Upper lobe of right lung (tissue), 1 donor: ENCODE data around the gene LDHD. TPM values are rescaled to one million over a fixed set of nuclear protein-coding genes. Genes with fewer than 3 reads are reported as not detected.

ENCODE experiments used
- ATAC-seq: fragments of 200-7000 bp; cut with Tn5 transposase; one replicate; pipeline ENCODE4 v1.9.1; 2020; ENCODE audit warnings: mild to moderate bottlenecking, moderate library complexity
- DNase-seq: peaks from one replicate; pipeline ENCODE4 v3.0.0-alpha.2; 2020
- H3K27ac ChIP-seq: fragments of 200-600 bp; one replicate; pipeline ENCODE4 v1.8.0; 2022
- H3K27me3 ChIP-seq: fragments of 200-600 bp; one replicate; pipeline ENCODE4 v1.8.0; 2022; ENCODE audit warnings: mild to moderate bottlenecking
- H3K36me3 ChIP-seq: fragments of 200-600 bp; one replicate; pipeline ENCODE4 v1.8.0; 2022
- H3K4me1 ChIP-seq: fragments of 200-600 bp; one replicate; pipeline ENCODE4 v1.8.0; 2022
- H3K4me3 ChIP-seq: fragments of 200-600 bp; one replicate; pipeline ENCODE4 v1.8.0; 2022; ENCODE audit warnings: mild to moderate bottlenecking
- H3K9me3 ChIP-seq: fragments of 200-600 bp; one replicate; pipeline ENCODE4 v1.8.0; 2022
- intact Hi-C: fragments of 100-400 bp; cut with DNase I; formaldehyde crosslinking; loops from one replicate; pipeline ENCODE4 v1.11.0; 2022
- total RNA-seq: library from RNA; stranded (reverse); fragmentation: NEBNext Ultra II Directional; extraction: Animal tissue kit (Norgen Biotek cat#: 25700); gene quantifications from one replicate; pipeline ENCODE4 v1.2.1, GENCODE V29; 2021
- TF ChIP-seq, protein P1 (sequence below): fragments of 200-600 bp; IDR thresholded peaks from one replicate; pipeline ENCODE4 v1.8.0; 2022; ENCODE audit warnings: antibody characterized with exemption
- donor health status: DM: no; HTN: yes; CAD: no; lungs with severe emphysema.

The LDHD gene
- total RNA-seq, 1 donor from 2014 or later = 10.7 TPM

DNA sequence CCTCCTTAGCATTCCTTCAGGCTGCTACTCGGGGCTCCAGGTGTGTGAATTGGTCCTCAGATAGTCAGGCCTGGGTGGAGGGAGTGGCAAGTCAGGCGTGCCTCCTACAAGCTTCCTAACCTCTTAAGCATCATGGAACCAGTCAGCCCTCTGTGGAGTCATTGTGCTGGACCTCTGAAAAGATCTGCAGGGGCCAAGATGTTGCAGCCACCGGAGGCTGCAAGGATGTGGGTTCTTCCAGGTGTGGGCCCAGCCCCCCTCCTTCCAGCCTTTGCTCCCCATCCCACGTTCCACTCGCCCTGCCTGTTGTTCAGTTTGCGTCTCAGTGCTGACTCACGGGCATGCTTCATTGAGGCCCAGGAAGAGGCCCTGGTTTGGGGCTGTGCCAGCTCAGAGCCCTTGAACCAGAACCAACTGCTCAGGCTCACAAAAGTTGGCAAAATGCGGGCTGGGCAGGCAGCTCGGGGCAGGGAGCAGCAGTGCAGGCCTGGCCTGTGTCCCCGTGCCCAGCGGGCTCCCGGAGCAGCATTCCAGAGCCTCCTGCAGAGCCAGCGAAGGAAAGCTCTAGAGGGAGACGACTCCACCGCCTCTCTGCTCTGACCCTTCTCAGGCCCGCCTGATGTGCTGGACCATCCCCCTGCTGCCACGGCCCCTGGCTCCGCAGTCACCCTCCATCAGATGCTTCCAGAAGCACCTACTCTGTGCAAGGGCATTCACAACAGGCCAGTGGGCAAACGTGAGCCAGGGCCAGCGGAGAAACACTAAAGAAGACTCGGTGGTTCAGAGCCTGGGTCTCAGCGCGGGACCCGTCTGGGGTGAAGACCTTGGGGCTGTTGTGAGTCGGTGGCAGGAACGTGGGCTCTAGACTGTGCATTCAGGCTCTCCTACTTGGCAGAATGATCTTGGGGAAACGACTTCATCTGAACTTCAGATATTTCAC is 7.5 kb downstream of the LDHD start:
- Histone ChIP-seq H3K4me3 (no peak overlapping the region), H3K4me1 (peaks cover 65% of the 10 kb centered on the region), H3K36me3 (no peaks in the 10 kb centered on the region), H3K27ac (peak overlapping the region; percentile 74), H3K27me3 (no peaks in the 10 kb centered on the region), H3K9me3 (no peaks in the 10 kb centered on the region)
- ATAC-seq (peak; percentile 67), DNase-seq (peak; percentile 95)
- intact Hi-C loops = no loop called here
- TF ChIP-seq, protein P1, sequence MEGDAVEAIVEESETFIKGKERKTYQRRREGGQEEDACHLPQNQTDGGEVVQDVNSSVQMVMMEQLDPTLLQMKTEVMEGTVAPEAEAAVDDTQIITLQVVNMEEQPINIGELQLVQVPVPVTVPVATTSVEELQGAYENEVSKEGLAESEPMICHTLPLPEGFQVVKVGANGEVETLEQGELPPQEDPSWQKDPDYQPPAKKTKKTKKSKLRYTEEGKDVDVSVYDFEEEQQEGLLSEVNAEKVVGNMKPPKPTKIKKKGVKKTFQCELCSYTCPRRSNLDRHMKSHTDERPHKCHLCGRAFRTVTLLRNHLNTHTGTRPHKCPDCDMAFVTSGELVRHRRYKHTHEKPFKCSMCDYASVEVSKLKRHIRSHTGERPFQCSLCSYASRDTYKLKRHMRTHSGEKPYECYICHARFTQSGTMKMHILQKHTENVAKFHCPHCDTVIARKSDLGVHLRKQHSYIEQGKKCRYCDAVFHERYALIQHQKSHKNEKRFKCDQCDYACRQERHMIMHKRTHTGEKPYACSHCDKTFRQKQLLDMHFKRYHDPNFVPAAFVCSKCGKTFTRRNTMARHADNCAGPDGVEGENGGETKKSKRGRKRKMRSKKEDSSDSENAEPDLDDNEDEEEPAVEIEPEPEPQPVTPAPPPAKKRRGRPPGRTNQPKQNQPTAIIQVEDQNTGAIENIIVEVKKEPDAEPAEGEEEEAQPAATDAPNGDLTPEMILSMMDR = no peak

DNA sequence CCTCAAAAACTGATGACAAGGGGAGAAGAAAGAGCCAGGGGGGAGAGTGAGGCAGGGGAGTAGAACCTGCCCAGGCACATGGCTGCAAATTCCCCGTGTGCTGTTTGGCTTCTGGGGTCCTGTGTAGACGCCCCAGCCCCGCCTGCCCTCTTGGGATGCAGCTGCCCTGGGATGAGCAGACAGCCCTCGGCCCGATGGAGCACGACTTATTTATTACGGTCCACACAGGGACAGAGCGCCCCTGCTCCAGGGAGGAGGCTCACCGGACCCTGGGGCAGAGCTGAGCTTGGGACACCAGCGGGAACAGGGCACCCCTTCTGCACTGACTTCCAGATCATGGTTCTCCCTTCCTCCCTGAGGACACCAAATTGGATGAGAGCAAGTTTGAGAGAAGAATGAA is 9.1 kb downstream of the LDHD start:
- DNase-seq (peak; percentile 49), ATAC-seq (no peak)
- H3K9me3 ChIP-seq = no peaks in the 10 kb centered on the region
- intact Hi-C loops = no loop called here
- TF ChIP-seq, protein P1 = no peak
- no peak overlapping the region for H3K27ac ChIP-seq
- no peaks in the 10 kb centered on the region for H3K27me3 ChIP-seq
- H3K4me1 ChIP-seq = peaks cover 62% of the 10 kb centered on the region
- no peak overlapping the region for H3K4me3 ChIP-seq
- H3K36me3 ChIP-seq = no peaks in the 10 kb centered on the region

DNA sequence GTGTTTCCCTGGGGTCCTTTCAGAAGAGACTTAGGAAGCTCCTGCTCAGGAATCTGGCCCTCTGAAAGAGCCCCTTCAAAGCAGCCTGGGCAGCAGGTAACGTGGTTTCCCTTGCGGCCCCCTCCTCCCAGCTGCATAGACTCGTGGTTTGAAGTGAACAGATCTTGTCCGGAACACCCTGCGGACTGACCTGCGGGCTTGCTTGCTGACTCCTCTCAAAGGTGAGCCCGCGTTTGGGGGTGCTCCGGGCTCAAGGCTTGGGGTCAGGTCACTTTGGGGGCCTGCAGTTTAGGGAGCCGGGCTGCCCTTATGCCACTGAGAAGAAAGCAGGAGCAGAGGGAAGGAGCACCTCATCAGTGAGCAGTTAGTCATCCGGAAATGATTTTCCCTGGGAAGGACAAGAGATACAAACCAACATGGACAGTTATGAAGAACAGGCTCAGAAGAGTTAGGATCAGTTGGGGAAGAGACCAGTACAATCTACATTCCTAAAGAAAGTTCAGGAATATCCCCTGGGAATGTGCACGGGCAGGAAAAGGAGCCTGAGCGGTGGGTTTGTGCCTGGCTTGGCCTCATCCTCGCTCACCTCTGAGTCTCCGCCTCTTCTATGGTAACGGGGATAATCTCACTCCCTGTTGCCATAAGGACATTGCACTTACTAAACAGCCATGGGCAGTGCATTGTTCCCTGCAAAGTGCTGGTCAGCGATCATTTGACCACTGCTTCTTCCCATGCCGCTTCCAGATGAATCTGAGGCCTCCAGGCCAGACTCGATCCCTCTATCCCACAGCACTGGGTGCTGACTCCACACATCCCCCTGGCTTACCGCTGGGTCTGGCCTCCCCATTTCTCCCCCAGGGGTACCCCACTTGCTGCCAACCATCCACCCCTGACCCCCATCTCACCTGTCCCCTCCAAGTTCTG is 10.0 kb downstream of the LDHD start:
- intact Hi-C loops = no loop called here
- DNase-seq (peak; percentile 53), ATAC-seq (no peak)
- H3K4me1 ChIP-seq = peaks cover 54% of the 10 kb centered on the region
- H3K27ac ChIP-seq = peak overlapping the region; percentile 76
- H3K27me3 ChIP-seq = no peaks in the 10 kb centered on the region
- H3K36me3 ChIP-seq = no peaks in the 10 kb centered on the region
- TF ChIP-seq, protein P1 = no peak
- H3K4me3 ChIP-seq = no peak overlapping the region
- H3K9me3 ChIP-seq = no peaks in the 10 kb centered on the region

DNA sequence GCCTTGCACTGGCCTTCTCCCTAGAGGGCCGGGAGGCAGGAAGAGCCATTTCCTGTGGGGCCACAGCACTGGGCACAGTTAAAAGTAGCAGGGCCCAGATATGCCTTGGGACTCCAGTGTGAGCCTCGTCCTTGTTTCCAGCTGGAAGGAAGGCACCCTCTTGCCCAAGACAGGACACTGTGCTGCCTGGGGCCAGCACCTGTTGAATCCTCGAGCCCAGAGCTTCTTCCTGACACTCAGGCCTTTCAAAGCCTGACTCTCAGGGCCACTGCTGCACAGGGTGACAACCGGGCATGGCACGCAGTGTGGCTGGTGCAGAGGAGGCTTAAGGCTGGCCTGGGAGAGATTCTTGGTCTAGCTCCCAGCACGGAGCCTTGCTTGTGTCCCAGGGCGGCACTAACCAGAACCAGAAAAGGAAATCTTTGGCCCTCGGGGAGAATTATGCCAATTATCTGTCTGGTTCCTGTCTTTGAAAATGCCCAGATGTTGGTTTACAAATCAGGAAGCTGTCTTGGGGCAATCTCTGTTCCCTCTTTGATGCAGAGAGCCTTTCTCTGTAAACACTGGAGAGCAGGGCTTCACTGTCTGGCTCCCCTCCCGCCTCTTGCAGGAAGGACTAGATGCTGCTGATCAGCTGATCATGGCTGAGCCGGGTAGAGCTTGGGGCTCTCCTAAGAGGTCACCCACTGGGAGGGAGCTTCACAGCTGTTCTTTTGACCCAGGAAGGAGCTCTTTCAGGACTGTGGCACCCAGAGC is 11.1 kb downstream of the LDHD start:
- Histone ChIP-seq H3K27me3 (no peaks in the 10 kb centered on the region), H3K36me3 (no peaks in the 10 kb centered on the region), H3K9me3 (no peaks in the 10 kb centered on the region), H3K27ac (peak overlapping the region; percentile 76), H3K4me3 (no peak overlapping the region), H3K4me1 (peaks cover 43% of the 10 kb centered on the region)
- TF ChIP-seq, protein P1 = no peak
- intact Hi-C loops = no loop called here
- peak; percentile 69 for DNase-seq
- ATAC-seq = peak; percentile 64

DNA sequence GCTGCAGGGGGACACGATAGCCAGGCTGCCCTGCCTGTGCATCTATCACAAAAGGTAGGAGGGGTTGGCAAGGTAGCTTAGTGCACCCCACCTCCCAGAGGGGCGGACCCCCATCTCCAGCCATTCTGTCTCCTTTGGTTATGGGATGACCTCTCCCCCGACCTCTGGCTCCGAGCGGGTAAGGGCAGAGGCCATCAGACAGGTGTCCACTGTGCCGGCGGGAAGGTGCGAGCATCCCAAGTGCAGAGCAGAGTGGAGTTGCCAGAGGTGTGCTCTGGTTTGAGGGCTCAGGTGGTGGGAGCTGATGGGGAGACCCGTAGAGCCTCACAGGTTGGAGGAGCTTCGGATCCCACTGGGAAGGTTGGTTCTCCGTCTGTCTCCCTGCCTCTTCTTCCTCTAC is 11.7 kb downstream of the LDHD start:
- TF ChIP-seq, protein P1 = no peak
- Histone ChIP-seq H3K27me3 (no peaks in the 10 kb centered on the region), H3K4me3 (no peak overlapping the region), H3K4me1 (peaks cover 43% of the 10 kb centered on the region), H3K9me3 (no peaks in the 10 kb centered on the region), H3K36me3 (no peaks in the 10 kb centered on the region), H3K27ac (peak overlapping the region; percentile 76)
- intact Hi-C loops = no loop called here
- DNase-seq = no peak
- ATAC-seq = no peak
